Neutrophil (primary cell): ENCODE measurements around the gene TUFT1.

Experiments
- H3K27ac ChIP-seq: fragments of 200-600 bp; sonication (generic); 2 replicates; pipeline ENCODE4 v1.5.1; 2016; ENCODE audit warnings: mild to moderate bottlenecking, moderate library complexity
- H3K27me3 ChIP-seq: fragments of 200-600 bp; sonication (generic); 2 replicates; pipeline ENCODE4 v1.6.0; 2016; ENCODE audit warnings: mild to moderate bottlenecking
- H3K36me3 ChIP-seq: fragments of 200-600 bp; sonication (generic); 2 replicates; pipeline ENCODE4 v1.5.1; 2017
- H3K4me1 ChIP-seq, 2 experiments: fragments of 200-600 bp in 1 of 2; sonication (generic) in 1 of 2; 1 replicate in 1 of 2; 2 replicates in 1 of 2; pipeline versions ENCODE4 v1.5.1 to v1.6.1; 2013 to 2016; ENCODE audit warnings: low read depth in 1 of 2, low read length in 1 of 2, mild to moderate bottlenecking in 1 of 2, moderate library complexity in 1 of 2; ENCODE audit not compliant: control insufficient read depth in 1 of 2, insufficient read depth in 1 of 2
- H3K4me3 ChIP-seq, 2 experiments: fragments of 200-600 bp in 1 of 2; sonication (generic) in 1 of 2; 1 replicate in 1 of 2; 2 replicates in 1 of 2; pipeline ENCODE4 v1.5.1; 2013 to 2016; ENCODE audit warnings: low read depth in 1 of 2, low read length in 1 of 2, mild to moderate bottlenecking in 1 of 2, moderate library complexity in 1 of 2
- H3K9me3 ChIP-seq: fragments of 200-600 bp; sonication (generic); 2 replicates; pipeline ENCODE4 v1.5.1; 2016
- TF ChIP-seq, protein P1 (sequence below): fragments of 200-600 bp; sonication (generic); IDR thresholded peaks from 2 replicates; pipeline ENCODE4 v1.5.1; 2016; ENCODE audit warnings: antibody characterized with exemption

Gene TUFT1

DNA sequence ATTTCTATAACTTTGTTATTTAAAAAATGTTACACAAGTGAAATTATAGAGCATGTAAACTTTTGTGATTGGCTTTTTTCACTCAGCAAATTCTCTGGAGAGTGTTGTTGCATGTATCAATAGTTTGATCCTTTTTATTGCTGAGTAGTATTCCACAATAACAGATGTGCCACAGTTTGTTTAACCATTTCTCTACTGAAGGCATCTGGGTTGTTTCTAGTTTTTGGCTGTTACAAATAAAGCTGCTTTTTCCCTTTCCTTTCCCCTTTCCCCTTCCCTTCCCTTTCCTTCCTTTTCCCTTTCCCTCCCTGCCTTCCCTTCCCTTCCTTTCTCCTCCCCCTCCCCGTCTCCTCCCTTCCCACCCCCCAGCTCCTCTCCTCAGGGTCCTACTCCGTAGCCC, 15.9 kb downstream of the TUFT1 start:
- no peaks in the 10 kb centered on the region for H3K9me3 ChIP-seq
- TF ChIP-seq, protein P1, sequence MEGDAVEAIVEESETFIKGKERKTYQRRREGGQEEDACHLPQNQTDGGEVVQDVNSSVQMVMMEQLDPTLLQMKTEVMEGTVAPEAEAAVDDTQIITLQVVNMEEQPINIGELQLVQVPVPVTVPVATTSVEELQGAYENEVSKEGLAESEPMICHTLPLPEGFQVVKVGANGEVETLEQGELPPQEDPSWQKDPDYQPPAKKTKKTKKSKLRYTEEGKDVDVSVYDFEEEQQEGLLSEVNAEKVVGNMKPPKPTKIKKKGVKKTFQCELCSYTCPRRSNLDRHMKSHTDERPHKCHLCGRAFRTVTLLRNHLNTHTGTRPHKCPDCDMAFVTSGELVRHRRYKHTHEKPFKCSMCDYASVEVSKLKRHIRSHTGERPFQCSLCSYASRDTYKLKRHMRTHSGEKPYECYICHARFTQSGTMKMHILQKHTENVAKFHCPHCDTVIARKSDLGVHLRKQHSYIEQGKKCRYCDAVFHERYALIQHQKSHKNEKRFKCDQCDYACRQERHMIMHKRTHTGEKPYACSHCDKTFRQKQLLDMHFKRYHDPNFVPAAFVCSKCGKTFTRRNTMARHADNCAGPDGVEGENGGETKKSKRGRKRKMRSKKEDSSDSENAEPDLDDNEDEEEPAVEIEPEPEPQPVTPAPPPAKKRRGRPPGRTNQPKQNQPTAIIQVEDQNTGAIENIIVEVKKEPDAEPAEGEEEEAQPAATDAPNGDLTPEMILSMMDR = no peak
- no peaks in the 10 kb centered on the region for H3K27me3 ChIP-seq
- no peak overlapping the region for H3K27ac ChIP-seq
- H3K4me3 ChIP-seq = no peak overlapping the region
- no peaks in the 10 kb centered on the region for H3K36me3 ChIP-seq
- peaks cover 6% of the 10 kb centered on the region in 2 experiments for H3K4me1 ChIP-seq

DNA sequence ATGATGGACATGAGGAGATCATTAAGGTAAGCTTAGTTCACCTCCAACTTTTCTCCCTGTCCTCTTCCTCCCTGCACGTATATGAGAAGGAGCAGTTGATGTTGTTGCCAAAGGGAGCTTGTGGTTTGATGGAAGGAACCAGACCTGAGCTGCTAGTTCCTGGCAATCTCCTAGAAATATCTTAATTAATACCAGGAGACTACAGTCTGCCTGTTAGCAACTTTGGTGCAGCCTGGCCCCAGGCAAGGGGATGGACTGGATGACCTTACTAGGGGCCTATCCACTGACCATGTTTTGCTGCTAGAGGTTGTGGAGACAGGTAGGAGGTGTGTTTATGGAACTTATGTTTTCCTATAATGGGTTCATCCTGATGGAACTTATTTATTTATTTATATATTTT, 22.6 kb downstream of the TUFT1 start:
- Histone ChIP-seq H3K27me3 (no peaks in the 10 kb centered on the region), H3K4me1 (peaks cover 6% of the 10 kb centered on the region in 2 experiments), H3K9me3 (no peaks in the 10 kb centered on the region), H3K4me3 (no peak overlapping the region), H3K36me3 (no peaks in the 10 kb centered on the region), H3K27ac (no peak overlapping the region)
- TF ChIP-seq, protein P1 = no peak

DNA sequence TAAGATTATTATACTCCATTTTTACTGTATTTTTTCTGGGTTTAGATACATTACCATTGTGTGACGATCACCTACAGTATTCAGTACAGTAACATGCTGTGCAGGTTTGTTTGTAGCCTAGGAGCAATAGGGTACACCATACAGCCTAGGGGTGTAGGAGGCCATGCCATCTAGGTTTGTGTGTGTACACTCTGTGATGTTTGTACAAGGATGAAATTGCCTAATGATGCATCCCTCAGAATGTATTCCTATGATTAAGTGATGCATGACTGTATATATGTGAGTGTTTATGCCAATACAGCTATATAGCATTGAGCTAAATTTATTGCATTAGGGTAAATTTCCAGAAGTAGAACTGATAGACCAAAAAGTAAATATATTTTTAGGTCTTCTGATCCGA, 23.3 kb downstream of the TUFT1 start:
- TF ChIP-seq, protein P1 = no peak
- no peaks in the 10 kb centered on the region for H3K9me3 ChIP-seq
- H3K27ac ChIP-seq = no peak overlapping the region
- peaks cover 6% of the 10 kb centered on the region in 2 experiments for H3K4me1 ChIP-seq
- no peak overlapping the region for H3K4me3 ChIP-seq
- no peaks in the 10 kb centered on the region for H3K27me3 ChIP-seq
- H3K36me3 ChIP-seq = no peaks in the 10 kb centered on the region

DNA sequence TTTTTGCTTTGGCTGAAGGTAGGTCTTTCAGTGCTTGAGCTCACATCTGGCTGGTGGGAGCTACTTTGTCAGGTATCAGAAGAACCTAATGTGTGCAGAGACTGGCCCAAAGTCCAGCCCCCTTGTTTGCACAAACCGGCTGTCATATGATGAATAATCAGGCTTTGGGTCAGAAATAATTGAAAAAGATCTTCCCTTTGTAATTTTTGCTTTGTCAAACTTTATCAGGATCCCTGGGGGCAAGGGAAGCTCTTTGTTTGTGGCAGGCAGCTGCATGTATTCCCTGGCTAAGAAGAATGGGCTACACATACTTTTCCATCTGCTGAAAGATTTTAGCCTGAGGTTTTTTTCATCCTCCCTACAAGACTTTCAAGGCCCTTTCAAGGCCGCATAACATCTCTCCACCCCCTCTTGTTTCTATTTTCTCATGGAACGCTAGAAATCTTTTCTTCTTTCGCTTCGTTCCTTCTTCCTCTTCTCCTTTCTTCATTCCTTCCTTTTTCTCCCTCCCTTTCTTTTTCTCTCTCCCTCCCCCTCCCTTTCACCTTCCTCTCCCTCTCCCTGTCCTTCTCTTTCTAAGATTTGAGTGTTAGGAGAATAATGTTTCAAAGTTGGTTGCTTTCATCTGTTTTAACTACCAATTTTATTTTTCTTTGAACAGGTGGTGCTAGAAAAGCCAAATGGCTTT, 25.5 kb downstream of the TUFT1 start:
- H3K27me3 ChIP-seq = no peaks in the 10 kb centered on the region
- TF ChIP-seq, protein P1 = no peak
- no peaks in the 10 kb centered on the region for H3K9me3 ChIP-seq
- H3K36me3 ChIP-seq = no peaks in the 10 kb centered on the region
- no peak overlapping the region for H3K4me3 ChIP-seq
- H3K4me1 ChIP-seq = no peaks in the 10 kb centered on the region
- H3K27ac ChIP-seq = no peak overlapping the region

DNA sequence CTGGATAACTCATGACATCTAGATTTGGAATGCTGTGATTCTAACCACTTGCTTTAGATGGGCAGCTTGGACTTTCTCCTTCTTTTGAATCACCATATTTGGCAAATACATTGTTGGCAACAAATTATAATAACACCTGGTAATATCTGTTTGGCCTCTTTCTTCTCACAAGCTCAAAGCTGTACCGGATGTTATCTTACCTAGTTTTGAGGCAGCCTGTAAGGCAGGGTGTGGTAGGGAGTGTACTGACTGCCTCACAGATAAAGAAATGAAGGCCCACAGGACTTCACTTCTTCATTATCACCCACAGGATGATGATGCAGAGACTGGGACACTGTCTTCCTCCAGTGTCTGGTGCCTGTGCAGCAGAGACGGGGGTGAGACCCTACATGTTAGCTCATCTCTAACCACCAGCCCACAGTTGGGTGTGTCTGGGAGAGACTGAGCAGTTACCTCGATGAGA, 28.5 kb downstream of the TUFT1 start:
- Histone ChIP-seq H3K27ac (no peak overlapping the region), H3K4me3 (no peak overlapping the region), H3K4me1 (no peaks in the 10 kb centered on the region), H3K27me3 (no peaks in the 10 kb centered on the region), H3K9me3 (no peaks in the 10 kb centered on the region), H3K36me3 (no peaks in the 10 kb centered on the region)
- TF ChIP-seq, protein P1 = no peak
